HEK293T (cell line): ENCODE data around the gene C10orf95.

Source experiments
- CTCF ChIA-PET: fragments of 350-600 bp; formaldehyde crosslinking; extraction: SDS; loops from one replicate; lab custom pipeline; 2021; ENCODE audit warnings: antibody characterized with exemption, inconsistent platforms; lab: Yijun Ruan, JAX
- POLR2A ChIA-PET: fragments of 350-600 bp; formaldehyde crosslinking; extraction: SDS; loops from one replicate; lab custom pipeline; 2020; ENCODE audit warnings: antibody characterized with exemption, inconsistent platforms; lab: Yijun Ruan, JAX
- DNase-seq: peaks from one replicate; pipeline ENCODE4 v3.0.0; 2012; ENCODE audit warnings: mixed read lengths; ENCODE audit errors: extremely low spot score
- ARNT ChIP-seq: fragments of 450-650 bp; IDR thresholded peaks from 2 replicates; pipeline ENCODE4 v1.6.1; 2017; ENCODE audit warnings: mild to moderate bottlenecking
- BHLHE40 ChIP-seq: fragments of 450-650 bp; IDR thresholded peaks from 2 replicates; pipeline ENCODE4 v1.6.1; 2016; ENCODE audit warnings: mild to moderate bottlenecking, moderate library complexity, borderline replicate concordance
- CTBP1 ChIP-seq: fragments of 450-650 bp; IDR thresholded peaks from 2 replicates; pipeline ENCODE4 v1.6.1; 2016; ENCODE audit warnings: borderline replicate concordance
- ELF4 ChIP-seq: fragments of 450-650 bp; IDR thresholded peaks from 2 replicates; pipeline ENCODE4 v1.6.1; 2017; ENCODE audit warnings: antibody characterized with exemption
- FOXA1 ChIP-seq: fragments of 450-650 bp; IDR thresholded peaks from 2 replicates; pipeline ENCODE4 v1.6.1; 2016; ENCODE audit warnings: mild to moderate bottlenecking
- FOXK2 ChIP-seq: fragments of 450-650 bp; IDR thresholded peaks from 2 replicates; pipeline ENCODE4 v1.6.1; 2016; ENCODE audit warnings: mild to moderate bottlenecking
- FOXM1 ChIP-seq: fragments of 450-650 bp; IDR thresholded peaks from 2 replicates; pipeline ENCODE4 v1.6.1; 2017; ENCODE audit warnings: mild to moderate bottlenecking, borderline replicate concordance
- HDGF ChIP-seq: fragments of 450-650 bp; IDR thresholded peaks from 2 replicates; pipeline ENCODE4 v1.6.1; 2017; ENCODE audit warnings: antibody characterized with exemption, borderline replicate concordance
- L3MBTL2 ChIP-seq: fragments of 450-650 bp; conservative IDR thresholded peaks from 2 replicates; pipeline ENCODE4 v1.6.1; 2016; ENCODE audit warnings: mild to moderate bottlenecking
- LEF1 ChIP-seq: fragments of 450-650 bp; IDR thresholded peaks from 2 replicates; pipeline ENCODE4 v1.6.1; 2017; ENCODE audit warnings: mild to moderate bottlenecking, borderline replicate concordance
- NFRKB ChIP-seq: fragments of 450-650 bp; IDR thresholded peaks from 2 replicates; pipeline ENCODE4 v1.6.1; 2016; ENCODE audit warnings: mild to moderate bottlenecking, moderate library complexity
- PKNOX1 ChIP-seq: fragments of 450-650 bp; IDR thresholded peaks from 2 replicates; pipeline ENCODE4 v1.6.1; 2016
- SP1 ChIP-seq: fragments of 450-650 bp; IDR thresholded peaks from 2 replicates; pipeline ENCODE4 v1.6.1; 2017
- SUZ12 ChIP-seq: fragments of 450-650 bp; IDR thresholded peaks from 2 replicates; pipeline ENCODE4 v1.6.1; 2016; ENCODE audit warnings: mild to moderate bottlenecking
- TARDBP ChIP-seq: fragments of 450-650 bp; IDR thresholded peaks from 2 replicates; pipeline ENCODE4 v1.6.1; 2016
- ZNF384 ChIP-seq: fragments of 450-650 bp; IDR thresholded peaks from 2 replicates; pipeline ENCODE4 v1.6.1; 2016

The C10orf95 gene

GRCh38 chr10:102468683-102469082 lies 17.3 kb upstream of the C10orf95 start:
- no peak for DNase-seq
- ChIA-PET CTCF (interaction anchor here (0.8 kb wide), 1 partner anchor 10 kb away, joined by 3 read pairs; no protein-coding TSS in a partner anchor), POLR2A (interaction anchor here (1.6 kb wide), 1 partner anchor 48 kb away, joined by 6 read pairs; the partner anchor contains the start of gene FBXL15)
- no peak for TF ChIP-seq LEF1
- no peak for TF ChIP-seq ARNT
- no peak for TF ChIP-seq ELF4
- TF ChIP-seq FOXM1, result no peak
- TF ChIP-seq SUZ12, result no peak
- TF ChIP-seq HDGF, result no peak
- TF ChIP-seq L3MBTL2, result no peak
- no peak for TF ChIP-seq ZNF384
- no peak for TF ChIP-seq TARDBP
- TF ChIP-seq NFRKB, result no peak
- TF ChIP-seq SP1, result no peak
- TF ChIP-seq FOXA1, result no peak
- TF ChIP-seq FOXK2, result no peak
- TF ChIP-seq PKNOX1, result no peak
- TF ChIP-seq BHLHE40, result no peak

- POLR2A ChIA-PET, result interaction anchor here (1.6 to 3.2 kb wide), 2 partner anchors 36 to 47 kb away, joined by 6 to 11 read pairs; partner anchors contain the start of genes CUEDC2 and FBXL15
- no peak for DNase-seq
- TF ChIP-seq SP1, result no peak
- CTCF ChIA-PET, result no interaction called here
Observed at GRCh38 chr10:102467971-102468438, 16.7 kb upstream of the C10orf95 start.

GRCh38 chr10:102467318-102467717 lies 16.0 kb upstream of the C10orf95 start:
- ChIA-PET CTCF (no interaction called here), POLR2A (interaction anchor here (3.2 kb wide), 1 partner anchor 35 kb away, joined by 11 read pairs; the partner anchor contains the start of gene CUEDC2)
- no peak for DNase-seq
- TF ChIP-seq ELF4 (no peak), ARNT (no peak), FOXK2 (no peak), SP1 (no peak), FOXM1 (no peak), NFRKB (no peak), ZNF384 (no peak), CTBP1 (no peak), SUZ12 (no peak), FOXA1 (no peak), BHLHE40 (no peak), PKNOX1 (no peak), LEF1 (no peak), L3MBTL2 (no peak), HDGF (no peak), TARDBP (no peak)

GRCh38 chr10:102465466-102465865 lies 14.1 kb upstream of the C10orf95 start:
- TF ChIP-seq L3MBTL2 (no peak), ARNT (no peak), ELF4 (no peak), TARDBP (no peak), BHLHE40 (no peak), LEF1 (no peak), CTBP1 (no peak), SUZ12 (no peak), SP1 (no peak), HDGF (no peak), PKNOX1 (no peak), FOXK2 (no peak), ZNF384 (no peak), FOXA1 (no peak), FOXM1 (no peak), NFRKB (no peak)
- DNase-seq, result no peak
- POLR2A ChIA-PET, result interaction anchor here (1.1 to 3.2 kb wide), 2 partner anchors 15 to 33 kb away, joined by 4 to 11 read pairs; partner anchors contain the start of gene CUEDC2
- CTCF ChIA-PET, result interaction anchor here (0.9 kb wide), 1 partner anchor 13 kb away, joined by 3 read pairs; no protein-coding TSS in a partner anchor

GRCh38 chr10:102463983-102464382 lies 12.6 kb upstream of the C10orf95 start:
- ChIA-PET CTCF (interaction anchor here (2.8 kb wide), 1 partner anchor 11 kb away, joined by 24 read pairs; the partner anchor contains the start of gene C10orf95), POLR2A (interaction anchor here (3.6 to 4.9 kb wide), 3 partner anchors 13 to 43 kb away, joined by 23 to 101 read pairs (median 41); partner anchors contain the start of genes C10orf95, CUEDC2 and FBXL15)
- DNase-seq, result no peak
- TF ChIP-seq PKNOX1 (no peak), SUZ12 (no peak), TARDBP (no peak), CTBP1 (no peak), SP1 (no peak), FOXK2 (no peak), ZNF384 (no peak), ARNT (no peak), L3MBTL2 (no peak), HDGF (no peak)
